ENCODE measurements around the gene AKT1.
A peak's percentile ranks its signal among the peaks of the same experiment; 100 is the strongest.

The AKT1 gene

DNA sequence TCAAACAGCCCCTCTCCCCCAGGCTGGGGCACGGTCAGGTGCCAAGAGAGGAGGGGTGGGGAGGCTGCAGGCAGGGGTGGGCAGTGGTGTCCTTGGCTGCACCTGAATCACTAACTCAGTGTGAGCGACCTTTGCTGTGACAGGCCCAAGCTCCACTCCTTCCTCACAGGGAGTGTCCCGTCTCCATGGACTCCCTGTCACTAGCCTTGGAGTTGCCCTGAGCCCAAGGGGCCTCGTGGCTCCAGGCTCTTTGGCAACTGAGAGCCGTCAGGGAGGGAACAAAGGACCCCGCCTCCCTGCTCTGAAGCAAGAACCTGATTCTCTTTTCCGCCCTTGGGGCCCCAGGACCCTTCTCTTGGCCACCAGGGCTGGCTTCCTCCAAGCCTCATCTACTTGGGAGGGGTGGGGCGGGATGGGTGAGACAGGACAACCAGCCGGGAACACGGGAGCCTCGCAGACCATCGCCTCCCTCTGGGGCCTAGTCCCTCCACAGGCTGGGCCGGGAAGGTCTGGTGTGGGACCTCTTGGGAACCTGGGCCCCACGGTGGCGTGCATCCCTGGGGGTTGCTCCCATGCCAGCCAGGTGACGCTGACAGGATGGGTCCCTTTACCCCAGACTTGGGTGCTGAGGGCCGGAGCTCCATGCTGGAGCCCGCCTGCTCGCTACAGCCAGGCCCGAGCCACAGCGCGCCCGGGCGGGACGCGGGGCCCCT, 72.5 kb downstream of the AKT1 start:
- no peak for DNase-seq (ENCODE audit: low spot score)

DNA sequence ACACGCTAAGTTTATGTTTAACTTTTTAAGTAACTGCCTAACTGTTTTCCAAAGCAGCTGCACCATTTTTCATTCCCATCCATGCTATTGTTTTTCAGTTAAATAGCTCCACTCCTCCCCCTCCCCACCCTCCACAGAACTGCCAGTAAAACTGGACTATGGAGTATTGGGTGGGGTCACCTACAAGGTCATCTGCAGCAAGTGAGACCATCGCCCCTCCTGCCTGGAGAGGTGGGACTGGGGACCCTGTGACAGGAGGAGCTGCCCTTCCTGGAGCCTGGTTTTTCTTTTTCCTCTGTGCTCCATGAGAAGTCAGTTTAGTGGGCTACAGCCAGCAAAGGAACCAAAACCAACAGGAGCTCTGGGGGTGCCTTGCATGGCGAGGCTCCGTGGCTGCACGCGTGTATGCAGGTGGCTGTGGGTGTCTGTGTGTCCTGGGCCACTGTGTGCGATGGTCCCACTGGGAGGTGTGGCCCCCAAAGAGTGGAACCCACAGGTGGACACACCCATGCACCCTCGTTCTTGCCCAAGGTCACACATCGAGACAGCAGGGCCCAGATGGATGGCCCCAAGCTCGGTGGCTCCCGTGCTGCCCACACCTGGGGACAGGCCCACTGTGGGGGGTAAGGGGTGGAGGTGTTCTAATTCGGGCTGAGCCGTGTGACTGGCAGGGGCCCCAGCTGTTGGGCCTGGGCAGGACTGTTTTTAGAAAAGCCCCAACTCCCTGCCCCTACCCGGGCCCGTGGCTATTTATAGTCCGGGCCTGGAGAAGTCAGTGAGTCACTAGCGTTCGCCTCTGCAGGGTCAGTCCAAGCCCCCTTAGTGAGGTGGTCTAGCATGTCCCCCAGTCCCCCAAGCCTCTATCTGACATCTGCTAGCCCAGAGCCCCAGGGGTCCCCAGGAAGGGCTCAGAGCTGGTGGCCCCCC, 73.8 kb downstream of the AKT1 start:
- peak; percentile 95 for DNase-seq (ENCODE audit: low spot score)

All from hepatic stellate cell (primary cell).